ENCODE measurements around the gene DDT. TPM values are rescaled to one million over a fixed set of nuclear protein-coding genes. Genes with fewer than 3 reads are reported as not detected.
A peak's percentile ranks its signal among the peaks of the same experiment; 100 is the strongest.
"Not testable (repeated sequence)": the region's sequence is repeated elsewhere in the genome, so short reads cannot be mapped to it uniquely, and the experiment has no call there.

The DDT gene
- total and polyA plus RNA-seq, 10 donors, result 63.4 to 224 (median 88.6) TPM

DNA sequence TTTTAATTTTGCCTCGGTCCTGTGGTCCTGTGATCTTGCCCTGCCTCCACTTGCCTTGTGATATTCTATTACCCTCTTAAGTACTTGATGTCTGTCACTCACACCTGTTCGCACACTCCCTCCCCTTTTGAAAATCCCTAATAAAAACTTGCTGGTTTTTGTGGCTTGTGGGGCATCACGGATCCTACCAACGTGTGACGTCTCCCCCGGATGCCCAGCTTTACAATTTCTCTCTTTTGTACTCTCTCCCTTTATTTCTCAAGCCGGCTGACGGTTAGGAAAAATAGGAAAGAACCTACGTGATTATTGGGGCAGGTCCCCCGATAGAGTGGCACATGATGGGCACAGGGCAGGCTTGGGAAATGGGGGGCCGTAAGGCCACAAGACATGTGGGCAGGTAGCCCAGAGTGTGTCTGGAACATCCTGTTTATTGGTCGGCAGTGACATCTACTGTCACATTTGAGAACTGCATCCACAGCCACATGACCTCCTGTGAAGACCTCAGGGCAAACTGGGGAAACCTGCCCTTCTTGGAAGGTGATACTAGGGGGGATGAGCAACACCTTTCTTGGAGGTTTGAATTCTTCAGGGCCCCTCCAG lies 17.8 kb downstream of the DDT start:
- intact Hi-C loops (cut with DNase I; ENCODE audit: low total_unique reads), result not testable (repeated sequence)
- 25 to 41% (median 33%) methylated on average over 12 of the region's 12 CpGs for WGBS, 5 donors
- peak; percentile 76 for DNase-seq

DNA sequence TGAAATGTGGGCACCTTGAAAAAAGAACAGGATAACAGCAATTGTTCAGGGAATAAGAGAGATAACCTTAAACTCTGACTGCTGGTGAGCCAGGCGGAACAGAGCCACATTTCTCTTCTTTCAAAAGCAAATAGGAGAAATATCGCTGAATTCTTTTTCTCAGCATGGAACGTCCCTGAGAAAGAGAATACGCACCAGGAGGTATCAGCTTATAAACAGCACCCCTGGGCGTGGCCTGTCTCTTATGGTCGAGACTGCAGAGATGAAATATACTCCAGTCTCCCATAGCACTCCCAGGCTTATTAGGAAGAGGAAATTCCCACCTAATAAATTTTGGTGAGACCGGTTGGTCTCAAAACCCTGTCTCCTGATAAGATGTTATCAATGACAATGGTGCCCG lies 18.4 kb downstream of the DDT start:
- H3K27ac ChIP-seq; H3K4me3 ChIP-seq; H3K9me3 ChIP-seq; intact Hi-C loops (cut with DNase I; ENCODE audit: low total_unique reads); DNase-seq; H3K36me3 ChIP-seq; H3K4me1 ChIP-seq: not testable (repeated sequence)
- 69 to 89% (median 77%) methylated on average over 5 to 8 of the region's 8 CpGs for WGBS, 5 donors
- peaks cover 0 to 15% (median 0%) of the 10 kb centered on the region in 7 donors for H3K27me3 ChIP-seq (replicated peaks in 1 of 7)

More for the DNA sequence above, 17.8 kb downstream of the DDT start:
- peak in 1 of 3 donors; percentile 41 for TF ChIP-seq POLR2AphosphoS5 (IDR thresholded peaks at IDR 0.05)
- TF ChIP-seq, protein P1, sequence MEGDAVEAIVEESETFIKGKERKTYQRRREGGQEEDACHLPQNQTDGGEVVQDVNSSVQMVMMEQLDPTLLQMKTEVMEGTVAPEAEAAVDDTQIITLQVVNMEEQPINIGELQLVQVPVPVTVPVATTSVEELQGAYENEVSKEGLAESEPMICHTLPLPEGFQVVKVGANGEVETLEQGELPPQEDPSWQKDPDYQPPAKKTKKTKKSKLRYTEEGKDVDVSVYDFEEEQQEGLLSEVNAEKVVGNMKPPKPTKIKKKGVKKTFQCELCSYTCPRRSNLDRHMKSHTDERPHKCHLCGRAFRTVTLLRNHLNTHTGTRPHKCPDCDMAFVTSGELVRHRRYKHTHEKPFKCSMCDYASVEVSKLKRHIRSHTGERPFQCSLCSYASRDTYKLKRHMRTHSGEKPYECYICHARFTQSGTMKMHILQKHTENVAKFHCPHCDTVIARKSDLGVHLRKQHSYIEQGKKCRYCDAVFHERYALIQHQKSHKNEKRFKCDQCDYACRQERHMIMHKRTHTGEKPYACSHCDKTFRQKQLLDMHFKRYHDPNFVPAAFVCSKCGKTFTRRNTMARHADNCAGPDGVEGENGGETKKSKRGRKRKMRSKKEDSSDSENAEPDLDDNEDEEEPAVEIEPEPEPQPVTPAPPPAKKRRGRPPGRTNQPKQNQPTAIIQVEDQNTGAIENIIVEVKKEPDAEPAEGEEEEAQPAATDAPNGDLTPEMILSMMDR (IDR thresholded peaks at IDR 0.05 in 8 of 11, conservative IDR thresholded peaks at IDR 0.05 in 3 of 11), result peak; percentile 81 to 93 (median 88)
- H3K4me3 ChIP-seq, H3K27ac ChIP-seq, H3K36me3 ChIP-seq, H3K4me1 ChIP-seq, H3K9me3 ChIP-seq: not testable (repeated sequence)
- peaks cover 0 to 15% (median 0%) of the 10 kb centered on the region in 7 donors for H3K27me3 ChIP-seq (replicated peaks in 1 of 7)

DNA sequence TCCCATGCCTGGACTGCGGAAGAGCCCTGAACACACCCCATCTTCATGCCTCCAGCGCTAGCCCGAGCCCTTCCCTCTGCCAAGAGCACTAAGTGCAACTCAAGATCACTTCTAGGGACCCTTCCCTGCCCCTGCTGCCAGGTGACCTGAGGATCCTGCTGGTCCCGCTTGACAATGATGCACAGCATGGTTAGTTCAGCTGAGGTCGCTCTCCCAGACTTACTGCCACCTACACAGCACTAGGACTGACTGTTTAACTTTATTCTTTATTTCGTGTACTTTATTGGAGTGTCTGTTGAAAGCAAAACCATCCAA lies 19.3 kb downstream of the DDT start:
- H3K27me3 ChIP-seq (replicated peaks in 1 of 7); intact Hi-C loops (cut with DNase I; ENCODE audit: low total_unique reads); DNase-seq; H3K36me3 ChIP-seq; H3K9me3 ChIP-seq; H3K4me1 ChIP-seq; H3K27ac ChIP-seq; H3K4me3 ChIP-seq: not testable (repeated sequence)
- 74 to 90% (median 88%) methylated on average over 5 to 6 of the region's 6 CpGs for WGBS, 5 donors

DNA sequence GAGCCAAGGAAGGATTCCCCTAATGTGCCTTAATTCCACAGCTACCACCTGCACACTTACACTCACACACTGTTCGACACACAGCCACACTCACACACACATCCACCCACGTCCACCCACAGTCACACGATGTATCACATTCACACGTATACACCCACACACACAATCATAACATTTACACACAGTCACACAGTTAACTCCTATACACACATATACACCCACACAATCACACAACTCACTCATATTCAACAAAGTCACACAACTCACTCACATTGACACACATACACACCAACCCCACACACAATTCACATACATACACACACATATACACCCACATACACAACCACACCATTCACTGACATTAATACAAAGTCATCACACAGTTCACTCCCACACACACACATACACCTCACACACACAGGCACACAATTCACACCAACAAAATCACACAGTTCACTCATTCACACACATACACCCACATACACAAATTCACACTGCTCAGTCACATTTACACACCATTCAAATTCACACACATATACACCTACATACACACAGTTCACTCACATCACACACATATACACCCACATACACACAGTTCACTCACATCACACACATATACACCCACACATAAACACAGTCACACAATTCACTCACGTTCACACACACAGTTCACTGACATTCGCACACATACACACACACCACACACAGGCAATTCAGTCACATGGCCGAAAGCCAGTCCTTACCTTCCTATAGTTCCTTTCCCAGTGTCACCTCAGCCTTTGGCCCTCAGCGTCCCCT lies 19.8 kb downstream of the DDT start:
- H3K27me3 ChIP-seq (replicated peaks in 1 of 7); H3K27ac ChIP-seq; DNase-seq; H3K9me3 ChIP-seq; H3K4me1 ChIP-seq; H3K4me3 ChIP-seq; H3K36me3 ChIP-seq; intact Hi-C loops (cut with DNase I; ENCODE audit: low total_unique reads): not testable (repeated sequence)
- WGBS, 5 donors, result 73 to 84% (median 77%) methylated on average over 7 to 8 of the region's 8 CpGs

DNA sequence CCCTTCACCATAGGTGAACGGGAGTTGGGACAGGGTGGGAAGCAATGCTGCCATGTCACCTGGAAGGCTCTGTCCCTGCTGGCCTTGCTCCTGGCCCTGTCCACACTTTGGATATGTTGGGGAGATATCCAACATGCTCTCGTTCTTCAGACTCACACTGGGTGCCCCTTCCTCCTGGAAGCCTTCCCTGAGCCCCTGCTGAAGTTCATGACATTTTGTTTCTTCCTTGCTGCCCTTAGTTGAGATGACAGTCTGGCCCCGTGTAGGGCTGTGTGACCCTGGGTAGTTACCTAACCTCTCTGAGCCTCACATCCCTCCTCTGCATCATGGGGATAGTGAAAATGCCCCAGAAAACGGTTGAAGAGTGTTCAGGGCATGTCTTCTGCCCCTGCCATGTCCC lies 20.8 kb downstream of the DDT start:
- H3K9me3 ChIP-seq; H3K36me3 ChIP-seq; intact Hi-C loops (cut with DNase I; ENCODE audit: low total_unique reads); H3K4me3 ChIP-seq; H3K27ac ChIP-seq; H3K4me1 ChIP-seq; DNase-seq; H3K27me3 ChIP-seq (replicated peaks in 1 of 7): not testable (repeated sequence)
- 53 to 87% (median 73%) methylated on average over 3 to 4 of the region's 4 CpGs for WGBS, 5 donors

DNA sequence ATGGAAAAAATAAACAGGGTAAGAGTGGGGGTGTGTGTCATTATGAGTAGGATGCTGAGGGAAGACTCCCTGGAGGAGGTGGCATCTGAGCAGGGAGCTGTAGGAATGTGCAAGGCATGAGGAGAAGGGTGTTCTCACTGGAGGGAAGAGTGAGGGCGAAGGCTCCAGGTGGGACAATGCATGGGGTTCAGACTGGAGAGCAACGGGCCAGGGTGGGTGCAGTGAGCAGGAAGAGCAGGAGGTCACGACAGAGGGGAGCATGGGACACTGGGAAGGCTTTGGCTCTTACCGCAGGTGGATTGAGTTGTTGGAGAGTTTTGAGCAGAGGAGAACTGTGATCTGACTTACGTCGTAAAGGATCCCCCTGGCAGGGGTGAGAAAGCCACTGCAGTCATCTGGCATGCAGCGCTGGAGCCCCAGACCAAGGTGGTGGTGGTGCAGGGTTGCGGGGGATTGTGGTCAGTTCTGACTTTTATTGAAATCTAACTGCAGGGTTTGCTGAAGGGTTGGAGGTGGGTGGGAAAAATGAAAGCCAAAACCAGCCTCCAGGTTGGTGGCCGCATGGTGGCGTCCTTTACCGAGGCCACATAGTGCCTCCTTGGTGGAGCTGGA lies 21.3 kb downstream of the DDT start:
- H3K36me3 ChIP-seq; H3K27ac ChIP-seq; H3K4me3 ChIP-seq; intact Hi-C loops (cut with DNase I; ENCODE audit: low total_unique reads); H3K9me3 ChIP-seq; H3K4me1 ChIP-seq; H3K27me3 ChIP-seq (replicated peaks in 1 of 7); DNase-seq: not testable (repeated sequence)
- WGBS, 5 donors, result 71 to 75% (median 72%) methylated on average over 8 to 11 of the region's 11 CpGs

DNA sequence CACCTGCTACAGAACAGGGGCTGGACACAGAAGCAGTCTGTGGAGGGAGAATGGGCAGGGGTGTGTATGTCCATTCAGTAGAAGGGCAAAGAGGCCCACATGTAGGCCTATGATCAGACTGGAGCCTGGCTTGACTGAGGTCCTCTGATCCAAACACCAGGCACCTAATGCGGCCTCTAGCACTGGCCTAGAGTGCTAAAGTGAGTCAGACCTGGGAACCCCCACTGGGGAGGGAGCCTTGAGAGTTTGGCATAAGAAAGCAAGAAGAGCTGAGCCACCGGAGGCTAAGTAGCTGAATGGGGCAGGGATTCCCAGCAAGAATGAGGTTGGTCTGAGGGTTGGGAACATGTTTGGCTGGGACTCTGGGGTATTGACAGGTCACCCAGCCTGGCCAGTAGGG lies 22.9 kb downstream of the DDT start:
- H3K4me1 ChIP-seq; H3K36me3 ChIP-seq; H3K9me3 ChIP-seq; intact Hi-C loops (cut with DNase I; ENCODE audit: low total_unique reads); H3K27me3 ChIP-seq (replicated peaks in 1 of 7); H3K27ac ChIP-seq; DNase-seq; H3K4me3 ChIP-seq: not testable (repeated sequence)
- WGBS, 5 donors, result 76 to 90% (median 84%) methylated on average over 2 of the region's 2 CpGs

DNA sequence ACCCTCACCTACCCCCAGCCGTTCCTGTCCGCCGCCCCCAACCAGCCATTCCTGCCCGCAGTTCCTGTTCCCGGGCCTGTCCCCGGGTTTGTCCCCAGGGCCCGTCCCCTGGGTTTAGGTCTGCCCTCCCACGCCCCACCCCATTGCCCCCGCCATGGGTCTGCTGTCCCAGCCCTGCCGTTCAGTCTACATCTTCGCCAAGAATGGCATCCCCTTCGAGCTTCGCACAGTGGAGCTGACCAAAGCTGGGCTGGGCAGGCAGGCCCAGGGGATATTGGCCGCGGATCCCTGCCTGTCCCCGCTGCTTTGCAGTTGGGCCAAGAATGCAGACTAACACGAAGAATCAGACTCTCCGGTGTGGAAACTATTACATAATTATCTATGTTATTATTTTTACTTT lies 24.5 kb downstream of the DDT start:
- WGBS, 5 donors, result 74 to 93% (median 88%) methylated on average over 15 to 18 of the region's 18 CpGs
- H3K27ac ChIP-seq; H3K4me3 ChIP-seq; H3K27me3 ChIP-seq (replicated peaks in 1 of 7); H3K4me1 ChIP-seq; DNase-seq; H3K36me3 ChIP-seq; H3K9me3 ChIP-seq; intact Hi-C loops (cut with DNase I; ENCODE audit: low total_unique reads): not testable (repeated sequence)

DNA sequence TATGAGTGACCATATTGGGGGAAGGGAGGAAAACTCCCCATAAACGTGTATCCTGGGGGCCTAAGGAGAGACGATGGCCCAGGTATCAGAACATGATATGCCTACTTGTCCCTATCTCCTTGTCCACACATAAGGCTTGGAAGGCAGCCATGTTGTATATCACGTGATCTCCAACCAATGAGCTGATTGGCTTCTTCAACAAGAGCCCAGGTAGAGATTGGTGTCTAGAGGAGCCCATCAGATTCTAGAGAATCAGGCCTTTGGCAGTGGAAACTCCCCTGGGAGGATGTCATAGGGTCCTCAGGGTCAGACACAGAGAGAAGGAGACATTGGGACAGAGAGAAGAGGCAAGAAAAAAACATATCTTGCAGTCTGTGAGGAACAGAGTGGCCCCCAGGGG lies 26.9 kb downstream of the DDT start:
- H3K36me3 ChIP-seq; DNase-seq; H3K27ac ChIP-seq; H3K9me3 ChIP-seq; intact Hi-C loops (cut with DNase I; ENCODE audit: low total_unique reads); H3K4me3 ChIP-seq; H3K4me1 ChIP-seq; H3K27me3 ChIP-seq (replicated peaks in 1 of 7): not testable (repeated sequence)
- WGBS, 5 donors, result 0 to 84% (median 71%) methylated on average over 1 to 3 of the region's 3 CpGs

DNA sequence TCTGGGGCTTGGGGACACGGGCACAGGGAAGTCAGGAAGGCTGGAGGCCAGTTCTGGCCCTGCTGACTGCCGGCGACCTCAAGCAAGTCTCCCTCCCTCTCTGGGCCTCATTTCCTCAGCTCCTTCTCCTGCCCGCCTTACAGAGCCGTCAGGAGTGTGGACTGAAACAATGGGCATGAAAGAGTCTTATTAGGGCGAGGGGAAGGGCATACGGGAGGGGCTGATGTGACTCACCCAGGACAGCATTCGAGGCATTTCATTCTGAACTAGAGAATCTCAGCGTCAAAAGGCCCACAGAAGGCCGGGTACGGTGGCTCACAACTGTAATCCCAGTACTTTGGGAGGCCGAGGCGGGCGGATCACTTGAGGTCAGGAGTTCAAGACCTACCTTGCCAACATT lies 34.1 kb downstream of the DDT start:
- intact Hi-C loops (cut with DNase I; ENCODE audit: low total_unique reads); H3K36me3 ChIP-seq; H3K4me3 ChIP-seq; H3K4me1 ChIP-seq; H3K27me3 ChIP-seq (replicated peaks in 1 of 7); H3K9me3 ChIP-seq; DNase-seq; H3K27ac ChIP-seq: not testable (repeated sequence)
- WGBS, 5 donors, result 73 to 85% (median 80%) methylated on average over 3 to 6 of the region's 14 CpGs; no CpG with 5 or more reads in 2 of the 5 donors

Measured in spleen (tissue), 11 donors.